Activated CD8-positive, alpha-beta memory T cell treated with anti-CD3 and anti-CD28 coated beads for 1 hour (primary cell): ENCODE measurements around the gene PIH1D1.

Experiments used
- DNase-seq, 2 donors: peaks; one replicate each; pipeline ENCODE4 v3.0.0-alpha.2; 2020; ENCODE audit warnings: low read depth in 1 of 2; ENCODE audit errors: extremely low read depth in 1 of 2

The PIH1D1 gene

DNA sequence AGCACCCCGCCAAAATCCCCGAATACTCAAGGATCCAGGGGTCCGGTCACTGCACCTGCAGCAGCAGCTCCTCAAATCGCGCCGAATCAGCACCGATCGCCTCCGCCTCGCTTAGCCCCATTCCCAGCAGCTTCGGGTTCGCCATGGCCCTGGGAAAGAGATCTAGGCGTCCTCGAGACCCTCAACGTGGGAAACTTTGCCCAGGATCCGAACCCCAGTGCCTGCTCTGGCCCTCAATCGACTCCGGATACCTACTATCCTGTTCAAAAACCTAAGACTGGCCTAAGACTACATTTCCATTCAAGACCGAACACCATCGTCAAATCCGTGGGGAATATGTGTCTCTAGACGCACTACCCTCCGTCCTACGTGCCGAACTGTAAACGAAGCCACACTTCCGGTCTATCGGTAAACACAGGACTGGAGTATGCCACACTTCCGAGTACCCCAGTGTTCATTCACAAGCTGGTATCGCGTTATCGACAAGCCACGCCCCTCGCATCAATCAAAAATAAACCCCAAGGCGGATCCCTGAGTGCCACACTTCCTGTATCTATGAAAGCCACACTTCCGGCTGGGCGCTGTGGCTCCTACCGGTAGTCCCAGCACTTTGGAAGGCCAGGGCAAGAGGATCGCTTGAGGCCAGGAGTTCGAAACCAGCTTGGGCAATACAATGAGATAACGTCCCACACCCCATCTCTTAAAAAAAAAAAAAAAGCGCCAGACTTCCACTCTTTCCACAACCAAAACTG, at the start of gene PIH1D1:
Gene PIH1D1 (minus strand): TSS at position 385 of the 752 bp plus-strand sequence. CDS start 240 bp downstream, at position 145.
- DNase-seq: peak; percentile 83 to 90

DNA sequence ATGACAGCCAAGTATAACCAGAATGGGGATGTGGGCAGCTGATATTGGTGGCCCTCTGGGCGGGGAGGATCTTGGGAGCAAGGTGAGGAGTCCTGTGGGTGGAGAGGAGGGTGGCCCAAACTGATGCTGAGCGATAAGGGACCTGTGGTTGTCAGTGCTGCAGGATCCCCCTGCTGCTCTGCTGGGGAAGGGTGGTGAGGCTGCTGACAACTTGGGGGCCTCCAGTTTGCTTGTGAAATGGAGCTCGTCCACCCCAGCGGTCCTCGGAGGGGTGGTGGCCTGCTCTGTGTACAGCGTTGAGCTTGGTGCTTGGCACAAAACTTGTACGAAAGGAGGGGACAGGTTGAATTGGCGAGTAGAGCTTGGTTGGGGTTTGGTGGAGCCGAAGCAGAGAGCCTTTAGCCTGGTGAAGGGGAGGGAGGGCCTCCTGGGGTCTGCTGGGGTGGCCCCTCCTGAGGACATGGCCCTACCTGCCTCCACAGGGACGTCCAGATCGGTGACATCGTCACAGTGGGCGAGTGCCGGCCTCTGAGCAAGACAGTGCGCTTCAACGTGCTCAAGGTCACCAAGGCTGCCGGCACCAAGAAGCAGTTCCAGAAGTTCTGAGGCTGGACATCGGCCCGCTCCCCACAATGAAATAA, 47.5 kb upstream of the PIH1D1 start:
- DNase-seq: no peak

DNA sequence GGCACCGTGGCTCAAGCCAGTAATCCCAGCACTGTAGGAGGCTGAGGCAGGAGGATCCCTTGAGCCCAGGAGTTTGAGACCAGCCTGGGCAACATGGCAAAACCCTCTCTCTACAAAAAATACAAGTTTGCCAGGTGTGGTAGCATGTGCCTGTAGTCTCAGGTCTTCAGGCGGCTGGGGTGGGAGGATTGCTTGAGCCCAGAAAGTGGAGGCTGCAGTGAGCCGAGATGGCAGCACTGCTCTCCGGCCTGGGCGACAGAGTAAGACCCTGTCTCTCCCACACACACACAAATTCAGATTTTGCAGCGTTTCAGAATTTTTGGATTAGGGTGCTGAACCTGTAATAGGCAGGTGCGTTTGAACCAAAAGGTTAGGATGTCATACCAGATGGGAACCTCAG, 46.9 kb upstream of the PIH1D1 start:
- DNase-seq: no peak

DNA sequence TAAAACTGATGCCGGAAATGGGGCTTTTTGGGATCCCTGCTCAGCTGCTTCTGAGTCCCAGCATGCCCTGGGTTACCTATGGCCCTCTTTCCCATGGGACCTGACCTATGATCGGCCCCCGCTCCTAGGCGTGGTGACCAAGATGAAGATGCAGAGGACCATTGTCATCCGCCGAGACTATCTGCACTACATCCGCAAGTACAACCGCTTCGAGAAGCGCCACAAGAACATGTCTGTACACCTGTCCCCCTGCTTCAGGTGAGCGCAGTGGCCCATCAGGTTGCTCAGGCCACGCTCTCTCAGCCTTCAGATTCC, 46.1 kb upstream of the PIH1D1 start:
- DNase-seq: no peak

DNA sequence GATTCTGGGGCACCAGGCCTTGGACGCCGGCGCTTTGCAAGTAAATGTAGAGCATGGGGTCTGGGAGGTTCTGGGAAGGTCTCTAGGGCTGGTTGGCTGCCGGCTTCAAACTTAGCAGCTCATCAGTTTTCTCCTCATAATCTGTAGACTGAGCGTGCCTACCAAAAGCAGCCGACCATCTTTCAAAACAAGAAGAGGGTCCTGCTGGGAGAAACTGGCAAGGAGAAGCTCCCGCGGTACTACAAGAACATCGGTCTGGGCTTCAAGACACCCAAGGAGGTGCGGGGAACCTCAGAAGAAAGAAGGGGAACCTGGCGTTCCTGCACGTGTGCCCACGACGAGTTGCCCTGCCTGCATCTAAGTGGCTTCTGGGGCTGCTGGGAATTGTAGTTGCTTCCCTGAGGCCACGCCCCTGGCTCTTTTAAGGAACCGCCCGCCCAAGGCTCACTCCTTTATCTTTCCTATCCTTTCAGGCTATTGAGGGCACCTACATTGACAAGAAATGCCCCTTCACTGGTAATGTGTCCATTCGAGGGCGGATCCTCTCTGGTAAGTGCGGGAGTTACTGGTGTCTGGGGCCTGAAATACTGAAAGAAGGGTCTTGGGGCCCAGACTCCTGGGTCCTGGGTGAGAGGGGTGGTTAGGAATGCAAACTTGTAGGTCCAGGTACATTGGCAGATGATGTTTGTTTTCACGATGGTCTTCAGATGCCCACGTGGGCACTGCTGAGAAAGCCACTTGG, 45.6 kb upstream of the PIH1D1 start:
- peak; percentile 49 to 57 for DNase-seq

- DNase-seq: no peak
These were observed 45.0 kb upstream of the PIH1D1 start for GRCh38 chr19:49496574-49497008.

DNA sequence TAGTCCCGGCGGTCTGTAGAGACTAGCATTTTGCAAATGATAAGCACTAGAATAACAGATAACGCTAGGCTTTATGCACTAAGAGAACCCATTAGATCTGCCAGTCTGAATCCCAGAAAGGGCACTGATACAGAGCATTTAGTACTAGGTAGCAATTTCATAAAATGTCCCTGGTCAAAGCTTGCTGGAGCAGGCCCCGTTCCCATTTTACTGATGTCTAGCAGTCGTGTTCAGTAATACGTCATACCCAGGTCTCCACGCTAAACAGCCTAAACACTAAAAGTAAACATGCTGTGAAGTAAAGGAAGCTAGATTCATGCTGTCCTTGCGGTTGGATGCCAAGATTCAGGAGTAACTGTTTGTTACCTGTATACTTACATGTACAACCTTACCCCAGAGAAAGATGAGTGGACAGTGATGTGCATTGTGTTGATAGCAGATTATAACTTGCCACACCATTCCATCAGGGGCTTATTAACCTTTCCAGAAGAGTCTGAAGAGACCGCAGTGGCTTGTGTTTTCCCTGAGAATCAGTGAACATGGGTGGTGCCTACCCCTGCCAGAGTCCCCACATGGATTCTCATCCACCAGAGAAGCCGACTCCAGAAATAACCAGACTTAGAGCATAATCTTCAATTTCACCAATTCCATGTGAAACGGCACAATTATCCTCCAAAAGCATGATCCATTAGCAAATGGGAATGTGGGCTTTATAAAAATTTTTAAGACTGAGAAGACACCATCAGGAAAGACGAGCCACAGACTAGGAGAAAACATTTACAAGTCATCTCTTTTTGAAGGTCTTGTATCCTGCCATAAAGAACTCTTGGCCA, 41.2 kb upstream of the PIH1D1 start:
- DNase-seq: no peak

DNA sequence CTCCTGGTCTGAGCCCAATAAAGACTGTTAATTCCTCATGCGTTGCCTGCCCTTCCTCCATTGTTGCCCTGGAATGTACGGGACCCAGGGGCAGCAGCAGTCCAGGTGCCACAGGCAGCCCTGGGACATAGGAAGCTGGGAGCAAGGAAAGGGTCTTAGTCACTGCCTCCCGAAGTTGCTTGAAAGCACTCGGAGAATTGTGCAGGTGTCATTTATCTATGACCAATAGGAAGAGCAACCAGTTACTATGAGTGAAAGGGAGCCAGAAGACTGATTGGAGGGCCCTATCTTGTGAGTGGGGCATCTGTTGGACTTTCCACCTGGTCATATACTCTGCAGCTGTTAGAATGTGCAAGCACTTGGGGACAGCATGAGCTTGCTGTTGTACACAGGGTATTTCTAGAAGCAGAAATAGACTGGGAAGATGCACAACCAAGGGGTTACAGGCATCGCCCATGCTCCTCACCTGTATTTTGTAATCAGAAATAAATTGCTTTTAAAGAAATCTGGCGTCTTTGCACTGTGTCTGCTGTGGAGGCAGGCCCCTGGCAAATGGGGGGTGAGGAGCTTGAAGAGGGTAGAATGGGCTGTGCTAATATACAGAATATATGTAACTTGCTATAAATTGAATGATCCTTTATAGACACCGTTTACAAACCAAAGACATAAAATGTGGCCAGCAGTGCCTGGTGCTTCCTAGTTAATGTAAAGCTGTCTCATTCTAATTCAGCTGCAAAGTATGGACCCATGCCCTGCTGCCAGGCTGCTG, 40.4 kb upstream of the PIH1D1 start:
- no peak for DNase-seq

- no peak for DNase-seq
These were observed 39.6 kb upstream of the PIH1D1 start for GRCh38 chr19:49491030-49491803.

GRCh38 chr19:49490287-49491029, 38.8 kb upstream of the PIH1D1 start:
- DNase-seq: no peak

DNA sequence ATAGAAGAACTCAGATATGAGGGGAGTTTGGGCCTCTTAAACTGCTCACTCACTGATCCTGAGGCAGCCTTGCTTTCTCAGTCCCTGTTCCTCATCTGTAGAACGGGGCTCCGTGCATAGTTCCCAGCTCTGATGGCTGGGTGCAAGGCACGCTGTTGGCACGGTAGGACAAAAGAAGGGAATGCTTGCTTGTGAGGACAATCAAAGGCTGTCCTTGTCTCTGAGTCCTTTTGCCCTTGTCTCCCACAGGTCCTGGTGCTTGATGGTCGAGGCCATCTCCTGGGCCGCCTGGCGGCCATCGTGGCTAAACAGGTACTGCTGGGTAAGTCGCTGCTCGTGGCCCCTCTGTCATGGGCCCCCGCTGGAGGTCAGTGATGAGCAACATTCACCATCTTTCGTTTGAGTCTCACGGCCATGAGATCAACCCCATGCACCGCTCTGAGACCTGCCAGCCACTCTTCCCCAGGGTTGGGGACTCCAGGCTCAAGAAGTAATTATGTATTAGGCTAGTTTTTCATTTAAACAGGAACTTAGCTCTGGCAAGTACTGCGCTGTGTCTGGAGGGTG, 38.1 kb upstream of the PIH1D1 start:
- no peak for DNase-seq

DNA sequence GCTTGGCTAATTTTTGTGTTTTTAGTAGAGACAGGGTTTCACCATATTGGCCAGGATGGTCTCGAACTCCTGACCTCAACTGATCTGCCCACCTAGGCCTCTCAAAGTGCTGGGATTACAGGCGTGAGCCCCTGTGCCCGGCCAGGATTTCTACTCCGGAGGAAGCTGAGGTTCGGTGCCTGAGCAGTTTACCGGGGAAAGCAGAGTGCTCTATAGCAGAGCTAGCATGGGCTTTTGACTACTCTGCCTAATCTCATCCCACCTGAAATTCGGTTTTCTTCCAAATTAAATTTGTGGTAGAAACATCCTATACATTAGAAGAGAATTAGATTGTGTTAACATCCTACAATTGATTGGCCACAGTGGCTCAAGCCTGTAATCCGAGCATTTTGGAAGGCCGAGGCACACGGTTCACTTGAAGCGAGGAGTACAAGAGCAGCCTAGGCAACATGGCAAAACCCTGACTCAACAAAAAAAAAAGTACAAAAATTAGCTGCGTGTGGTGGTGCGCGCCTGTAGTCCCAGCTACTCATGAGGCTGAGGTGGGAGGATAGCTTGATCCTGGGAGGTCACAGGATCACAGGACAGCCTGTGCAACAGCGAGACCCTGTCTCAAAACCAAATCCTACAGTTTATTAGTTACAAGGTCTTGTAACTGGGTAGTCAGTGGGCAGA, 37.4 kb upstream of the PIH1D1 start:
- DNase-seq: no peak

DNA sequence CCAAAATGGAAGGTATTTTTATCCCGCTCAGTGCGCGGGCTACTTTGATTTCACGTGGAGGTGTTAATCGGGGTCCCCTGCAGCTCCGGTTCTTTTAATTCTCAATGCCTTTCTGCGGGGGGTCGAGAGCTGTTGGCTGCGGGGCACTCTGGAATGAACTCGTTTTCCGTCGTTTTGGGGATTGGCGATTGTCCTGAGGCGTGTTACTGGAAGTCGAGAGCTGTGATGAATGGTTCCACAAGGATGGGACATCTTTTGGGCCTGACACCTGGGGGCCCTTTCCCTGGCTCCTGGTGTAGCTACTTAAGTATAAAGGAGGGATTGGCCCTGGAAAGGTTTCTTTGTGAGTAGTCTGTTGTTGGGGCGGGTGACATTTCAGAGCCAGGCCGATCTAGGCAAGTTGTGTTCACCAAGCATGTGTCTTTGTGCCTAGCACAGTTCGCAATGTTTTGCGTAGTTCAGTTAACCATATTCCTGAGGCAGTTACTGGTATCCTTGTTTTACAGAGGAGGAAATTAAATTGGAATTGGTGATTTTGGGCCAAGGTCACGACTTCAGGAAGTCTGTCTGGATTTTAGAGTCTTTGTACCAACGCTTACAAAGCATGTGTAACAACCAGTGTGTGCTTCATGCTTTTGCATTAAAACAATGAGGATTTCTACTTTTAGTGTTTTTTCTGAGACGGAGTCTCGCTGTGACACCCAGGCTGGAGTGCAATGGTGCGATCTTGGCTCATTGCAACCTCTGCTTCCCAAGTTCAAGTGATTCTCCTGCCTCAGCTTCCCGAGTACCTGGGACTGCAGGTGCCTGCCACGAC, 36.6 kb upstream of the PIH1D1 start:
- DNase-seq: no peak

DNA sequence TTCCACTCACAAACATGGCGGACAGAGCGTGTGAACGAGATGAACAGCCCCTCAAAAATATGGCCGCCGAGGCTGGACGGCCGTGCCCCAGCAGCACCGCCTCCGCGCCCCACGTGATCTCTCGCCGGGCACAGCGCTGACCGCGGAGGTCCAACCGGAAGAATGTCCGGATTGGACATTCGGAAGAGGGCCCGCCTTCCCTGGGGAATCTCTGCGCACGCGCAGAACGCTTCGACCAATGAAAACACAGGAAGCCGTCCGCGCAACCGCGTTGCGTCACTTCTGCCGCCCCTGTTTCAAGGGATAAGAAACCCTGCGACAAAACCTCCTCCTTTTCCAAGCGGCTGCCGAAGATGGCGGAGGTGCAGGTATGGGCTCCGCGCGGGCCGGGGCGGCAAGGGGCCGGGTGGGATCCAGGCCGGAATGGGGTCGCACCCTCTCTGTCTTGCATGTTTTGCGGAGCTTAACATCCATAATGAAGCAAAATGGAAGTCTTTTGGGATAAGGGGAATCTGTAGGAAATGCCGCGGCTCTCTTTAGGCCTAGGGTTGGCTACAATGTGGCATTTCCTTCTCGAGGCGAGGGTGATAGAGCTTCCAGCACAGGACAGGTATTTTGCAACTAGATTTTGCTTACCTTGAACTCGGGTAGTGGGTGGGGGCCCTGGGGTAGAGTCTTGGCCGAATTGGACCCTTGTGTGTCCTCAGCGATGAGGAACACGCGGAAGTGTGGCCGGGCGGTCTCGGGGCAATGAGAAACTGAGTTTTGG, 35.8 kb upstream of the PIH1D1 start, which contains the start of gene RPL13A:
Gene RPL13A (plus strand): TSS at position 332 of the 769 bp plus-strand sequence. CDS start 22 bp downstream, at position 354.
- peak; percentile 99 for DNase-seq

DNA sequence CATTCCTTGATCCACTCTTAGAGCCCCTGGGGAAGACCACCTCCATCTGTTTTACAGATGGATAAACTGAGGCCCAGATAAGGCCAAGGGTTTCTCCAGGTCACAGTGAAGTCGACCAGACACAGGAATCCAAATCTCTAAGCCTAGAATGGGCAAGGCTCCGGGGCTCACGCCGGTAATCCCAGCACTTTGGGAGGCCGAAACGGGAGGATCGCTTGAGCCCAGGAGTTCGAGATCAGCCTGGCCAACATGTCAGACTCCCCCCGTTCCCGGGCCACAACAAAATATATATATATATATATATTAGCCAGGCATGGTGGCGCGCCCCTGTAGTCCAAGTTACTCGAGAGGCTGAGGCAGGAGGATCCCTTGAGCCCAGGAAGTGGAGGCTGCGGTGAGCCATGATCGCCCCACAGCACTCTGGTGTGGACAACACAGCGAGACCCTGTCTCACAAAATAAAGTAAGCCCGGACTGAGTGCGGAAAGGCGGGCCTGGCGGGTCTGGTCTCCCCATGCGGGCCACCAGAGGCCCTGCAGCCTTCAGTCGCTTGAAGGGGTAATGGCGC, 35.2 kb upstream of the PIH1D1 start:
- no peak for DNase-seq

DNA sequence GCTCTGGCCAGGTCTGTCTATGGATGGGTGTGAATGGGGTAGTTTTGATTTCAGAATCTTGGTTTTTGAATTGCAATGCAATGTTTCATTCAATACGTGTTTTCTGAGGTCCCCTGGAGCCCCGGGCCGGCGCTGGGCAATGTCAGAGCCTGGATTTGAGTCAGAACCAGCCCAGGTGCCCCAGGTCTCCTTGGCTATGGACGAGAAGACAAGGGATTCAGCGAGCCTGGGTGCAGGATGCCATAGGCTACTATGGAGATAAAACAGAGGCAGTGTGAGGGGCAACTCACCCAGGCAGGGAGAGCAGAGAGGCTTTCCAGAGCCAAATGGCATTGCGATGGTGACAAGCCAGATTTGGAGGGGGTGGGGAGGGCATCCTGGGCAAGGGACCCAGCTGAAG, 34.6 kb upstream of the PIH1D1 start:
- no peak for DNase-seq
